ENCODE data around the gene CTNS.
"Not testable (repeated sequence)": the region's sequence is repeated elsewhere in the genome, so short reads cannot be mapped to it uniquely, and the experiment has no call there.

Gene CTNS

GRCh38 chr17:3702041-3702539 is 65.5 kb downstream of the CTNS start:
- H2AK5ac ChIP-seq (ENCODE audit: low read length, severe bottlenecking); H2BK5ac ChIP-seq (ENCODE audit: low read depth, low read length, poor library complexity, severe bottlenecking); H2AFZ ChIP-seq (ENCODE audit: low read depth, low read length); H3K18ac ChIP-seq (ENCODE audit: low read depth in 1 of 2, low read length in 2 of 2); H3K4me1 ChIP-seq (ENCODE audit: control insufficient read depth, insufficient read depth, low read depth, low read length); H4K91ac ChIP-seq (ENCODE audit: low read length); H3K9ac ChIP-seq (ENCODE audit: low read length); H3K4ac ChIP-seq (ENCODE audit: low read depth in 1 of 2, low read length in 2 of 2); DNase-seq; H3K14ac ChIP-seq (ENCODE audit: low read length in 2 of 2); H3K23ac ChIP-seq (ENCODE audit: low read length in 2 of 2); H2BK12ac ChIP-seq (ENCODE audit: low read length in 2 of 2); H3K9me3 ChIP-seq (ENCODE audit: control insufficient read depth, low read length); H3K4me2 ChIP-seq (ENCODE audit: low read length, poor library complexity, severe bottlenecking); H4K8ac ChIP-seq (ENCODE audit: low read length); H3K36me3 ChIP-seq (ENCODE audit: control insufficient read depth in 1 of 2, insufficient read depth in 2 of 2, low read depth in 1 of 2, low read length in 2 of 2); H3K4me3 ChIP-seq (ENCODE audit: insufficient read depth in 1 of 2, low read depth in 1 of 2, low read length in 2 of 2); H3K79me1 ChIP-seq (replicated peaks; ENCODE audit: low read length, poor library complexity, severe bottlenecking); H2BK120ac ChIP-seq (ENCODE audit: low read depth, low read length); H2BK15ac ChIP-seq (ENCODE audit: low read depth, poor library complexity, severe bottlenecking); H3K27ac ChIP-seq (ENCODE audit: low read length, poor library complexity, severe bottlenecking): not testable (repeated sequence)
- H3K27me3 ChIP-seq (ENCODE audit: control insufficient read depth in 1 of 2, insufficient read depth in 1 of 2, low read length in 2 of 2) = peaks cover 15 to 16% of the 10 kb centered on the region in 2 experiments
- WGBS = 80% methylated on average over 7 of the region's 7 CpGs

- H2AK5ac ChIP-seq (ENCODE audit: low read length, severe bottlenecking) = no peak overlapping the region
- no peak overlapping the region for H3K4me2 ChIP-seq (ENCODE audit: low read length, poor library complexity, severe bottlenecking)
- no peaks in the 10 kb centered on the region for H3K36me3 ChIP-seq (ENCODE audit: control insufficient read depth in 1 of 2, insufficient read depth in 2 of 2, low read depth in 1 of 2, low read length in 2 of 2)
- H3K4me1 ChIP-seq (ENCODE audit: control insufficient read depth, insufficient read depth, low read depth, low read length) = no peaks in the 10 kb centered on the region
- H4K91ac ChIP-seq (ENCODE audit: low read length) = no peak overlapping the region
- DNase-seq = no peak
- H3K18ac ChIP-seq (ENCODE audit: low read depth in 1 of 2, low read length in 2 of 2) = no peak overlapping the region
- 87% methylated on average over 16 of the region's 20 CpGs for WGBS
- H3K4me3 ChIP-seq (ENCODE audit: insufficient read depth in 1 of 2, low read depth in 1 of 2, low read length in 2 of 2) = no peak overlapping the region
- H3K27ac ChIP-seq (ENCODE audit: low read length, poor library complexity, severe bottlenecking) = no peak overlapping the region
- no peak overlapping the region for H3K4ac ChIP-seq (ENCODE audit: low read depth in 1 of 2, low read length in 2 of 2)
- H3K9ac ChIP-seq (ENCODE audit: low read length) = no peak overlapping the region
- no peak overlapping the region for H2BK5ac ChIP-seq (ENCODE audit: low read depth, low read length, poor library complexity, severe bottlenecking)
- no peaks in the 10 kb centered on the region for H3K27me3 ChIP-seq (ENCODE audit: control insufficient read depth in 1 of 2, insufficient read depth in 1 of 2, low read length in 2 of 2)
- H4K8ac ChIP-seq (ENCODE audit: low read length) = no peak overlapping the region
- no peak overlapping the region for H2BK120ac ChIP-seq (ENCODE audit: low read depth, low read length)
- no peak overlapping the region for H3K23ac ChIP-seq (ENCODE audit: low read length in 2 of 2)
- no peak overlapping the region for H2BK15ac ChIP-seq (ENCODE audit: low read depth, poor library complexity, severe bottlenecking)
- H3K14ac ChIP-seq (ENCODE audit: low read length in 2 of 2) = no peak overlapping the region
- H2AFZ ChIP-seq (ENCODE audit: low read depth, low read length) = no peak overlapping the region
- no peak overlapping the region for H2BK12ac ChIP-seq (ENCODE audit: low read length in 2 of 2)
- H3K9me3 ChIP-seq (ENCODE audit: control insufficient read depth, low read length) = no peaks in the 10 kb centered on the region
- H3K79me1 ChIP-seq (replicated peaks; ENCODE audit: low read length, poor library complexity, severe bottlenecking) = no peaks in the 10 kb centered on the region
Observed at GRCh38 chr17:3704931-3705717, 68.6 kb downstream of the CTNS start.

GRCh38 chr17:3705718-3705984 is 69.1 kb downstream of the CTNS start:
- not testable (repeated sequence) for H3K4me2 ChIP-seq (ENCODE audit: low read length, poor library complexity, severe bottlenecking); H3K4ac ChIP-seq (ENCODE audit: low read depth in 1 of 2, low read length in 2 of 2); H2BK5ac ChIP-seq (ENCODE audit: low read depth, low read length, poor library complexity, severe bottlenecking); H3K23ac ChIP-seq (ENCODE audit: low read length in 2 of 2); H3K27me3 ChIP-seq (ENCODE audit: control insufficient read depth in 1 of 2, insufficient read depth in 1 of 2, low read length in 2 of 2); DNase-seq; H2BK120ac ChIP-seq (ENCODE audit: low read depth, low read length); H3K36me3 ChIP-seq (ENCODE audit: control insufficient read depth in 1 of 2, insufficient read depth in 2 of 2, low read depth in 1 of 2, low read length in 2 of 2); H4K8ac ChIP-seq (ENCODE audit: low read length); H3K4me3 ChIP-seq (ENCODE audit: insufficient read depth in 1 of 2, low read depth in 1 of 2, low read length in 2 of 2); H4K91ac ChIP-seq (ENCODE audit: low read length); H3K14ac ChIP-seq (ENCODE audit: low read length in 2 of 2); H2AFZ ChIP-seq (ENCODE audit: low read depth, low read length); H2BK15ac ChIP-seq (ENCODE audit: low read depth, poor library complexity, severe bottlenecking); H3K9me3 ChIP-seq (ENCODE audit: control insufficient read depth, low read length); H2AK5ac ChIP-seq (ENCODE audit: low read length, severe bottlenecking); H3K18ac ChIP-seq (ENCODE audit: low read depth in 1 of 2, low read length in 2 of 2); H3K9ac ChIP-seq (ENCODE audit: low read length); H3K4me1 ChIP-seq (ENCODE audit: control insufficient read depth, insufficient read depth, low read depth, low read length); H3K27ac ChIP-seq (ENCODE audit: low read length, poor library complexity, severe bottlenecking); H3K79me1 ChIP-seq (replicated peaks; ENCODE audit: low read length, poor library complexity, severe bottlenecking); H2BK12ac ChIP-seq (ENCODE audit: low read length in 2 of 2)
- WGBS = 100% methylated on average over 1 of the region's 1 CpG

- H3K4me2 ChIP-seq (ENCODE audit: low read length, poor library complexity, severe bottlenecking) = no peak overlapping the region
- no peak overlapping the region for H4K8ac ChIP-seq (ENCODE audit: low read length)
- peaks cover 2% of the 10 kb centered on the region for H3K79me1 ChIP-seq (replicated peaks; ENCODE audit: low read length, poor library complexity, severe bottlenecking)
- H3K4ac ChIP-seq (ENCODE audit: low read depth in 1 of 2, low read length in 2 of 2) = no peak overlapping the region
- no peak overlapping the region for H3K23ac ChIP-seq (ENCODE audit: low read length in 2 of 2)
- no peak overlapping the region for H2BK12ac ChIP-seq (ENCODE audit: low read length in 2 of 2)
- no peak overlapping the region for H2BK5ac ChIP-seq (ENCODE audit: low read depth, low read length, poor library complexity, severe bottlenecking)
- WGBS = 96% methylated on average over 3 of the region's 3 CpGs
- H3K9me3 ChIP-seq (ENCODE audit: control insufficient read depth, low read length) = no peaks in the 10 kb centered on the region
- peak; percentile 19 for DNase-seq
- no peak overlapping the region for H3K27ac ChIP-seq (ENCODE audit: low read length, poor library complexity, severe bottlenecking)
- no peaks in the 10 kb centered on the region for H3K27me3 ChIP-seq (ENCODE audit: control insufficient read depth in 1 of 2, insufficient read depth in 1 of 2, low read length in 2 of 2)
- no peak overlapping the region for H3K18ac ChIP-seq (ENCODE audit: low read depth in 1 of 2, low read length in 2 of 2)
- no peak overlapping the region for H4K91ac ChIP-seq (ENCODE audit: low read length)
- no peak overlapping the region for H2BK120ac ChIP-seq (ENCODE audit: low read depth, low read length)
- no peak overlapping the region for H2AK5ac ChIP-seq (ENCODE audit: low read length, severe bottlenecking)
- H3K4me3 ChIP-seq (ENCODE audit: insufficient read depth in 1 of 2, low read depth in 1 of 2, low read length in 2 of 2) = no peak overlapping the region
- H3K36me3 ChIP-seq (ENCODE audit: control insufficient read depth in 1 of 2, insufficient read depth in 2 of 2, low read depth in 1 of 2, low read length in 2 of 2) = peaks cover 15% of the 10 kb centered on the region in 2 experiments
- H2BK15ac ChIP-seq (ENCODE audit: low read depth, poor library complexity, severe bottlenecking) = no peak overlapping the region
- H3K9ac ChIP-seq (ENCODE audit: low read length) = no peak overlapping the region
- H2AFZ ChIP-seq (ENCODE audit: low read depth, low read length) = no peak overlapping the region
- H3K14ac ChIP-seq (ENCODE audit: low read length in 2 of 2) = no peak overlapping the region
- no peaks in the 10 kb centered on the region for H3K4me1 ChIP-seq (ENCODE audit: control insufficient read depth, insufficient read depth, low read depth, low read length)
Observed at GRCh38 chr17:3708366-3708765, 71.8 kb downstream of the CTNS start.

Data from mesenchymal stem cell (in vitro differentiated cells and primary cell).